Measurements from ENCODE around the gene SLC45A1.
A peak's percentile ranks its signal among the peaks of the same experiment; 100 is the strongest.

SLC45A1 gene

GRCh38 chr1:8347635-8348034 lies 29.7 kb downstream of the SLC45A1 start:
- Histone ChIP-seq H4K8ac (ENCODE audit: low read depth, low read length) (peak overlapping the region; percentile 8), H3K23ac (ENCODE audit: low read length) (no peak overlapping the region), H3K18ac (ENCODE audit: low read length) (peak overlapping the region; percentile 73), H3K4me1 (ENCODE audit: control insufficient read depth in 1 of 2, insufficient read depth in 2 of 2, low read length in 2 of 2) (peaks cover 21 to 23% of the 10 kb centered on the region in 2 experiments), H3K79me2 (ENCODE audit: control insufficient read depth, insufficient read depth, low read length, poor library complexity) (no peaks in the 10 kb centered on the region), H2AFZ (ENCODE audit: insufficient read depth, low read length, poor library complexity) (no peak overlapping the region), H3K36me3 (ENCODE audit: control insufficient read depth in 1 of 2, insufficient read depth in 2 of 2, low read length in 2 of 2) (peaks cover 4 to 9% of the 10 kb centered on the region in 2 experiments), H2BK5ac (ENCODE audit: low read depth, low read length, poor library complexity) (peak overlapping the region; percentile 25), H3K4me3 (ENCODE audit: low read depth, low read length) (no peak overlapping the region), H3K14ac (ENCODE audit: low read length) (no peak overlapping the region), H3K9ac (ENCODE audit: low read length) (no peak overlapping the region), H2BK12ac (ENCODE audit: low read length) (peak overlapping the region; percentile 68), H3K9me3 (ENCODE audit: insufficient read depth, low read depth, low read length) (no peaks in the 10 kb centered on the region), H2BK120ac (ENCODE audit: insufficient read depth, low read length, poor library complexity) (peak overlapping the region; percentile 83), H3K27ac (ENCODE audit: low read depth, low read length) (peak overlapping the region; percentile 35), H3K79me1 (ENCODE audit: low read length) (peaks cover 24% of the 10 kb centered on the region), H3K4me2 (ENCODE audit: low read length) (no peak overlapping the region), H4K12ac (ENCODE audit: low read depth, low read length) (no peak overlapping the region), H3K4ac (ENCODE audit: low read depth, low read length) (no peak overlapping the region), H4K91ac (ENCODE audit: low read depth, low read length) (peak overlapping the region; percentile 85), H3K27me3 (ENCODE audit: insufficient read depth, low read length) (no peaks in the 10 kb centered on the region), H2AK5ac (ENCODE audit: low read length) (peak overlapping the region; percentile 76)
- no CpG with 5 or more reads among the region's 15 CpGs for WGBS (ENCODE audit: extremely low coverage, insufficient coverage, insufficient read length)
- DNase-seq, result peak; percentile 79 to 84

GRCh38 chr1:8348047-8348776 lies 30.3 kb downstream of the SLC45A1 start:
- Histone ChIP-seq H3K23ac (ENCODE audit: low read length) (no peak overlapping the region), H3K27me3 (ENCODE audit: insufficient read depth, low read length) (no peaks in the 10 kb centered on the region), H3K4ac (ENCODE audit: low read depth, low read length) (peak overlapping the region; percentile 41), H3K36me3 (ENCODE audit: control insufficient read depth in 1 of 2, insufficient read depth in 2 of 2, low read length in 2 of 2) (peaks cover 5 to 14% of the 10 kb centered on the region in 2 experiments), H3K4me3 (ENCODE audit: low read depth, low read length) (no peak overlapping the region), H2BK12ac (ENCODE audit: low read length) (peak overlapping the region; percentile 68), H2AK5ac (ENCODE audit: low read length) (peak overlapping the region; percentile 76), H3K79me1 (ENCODE audit: low read length) (peaks cover 21% of the 10 kb centered on the region), H2BK120ac (ENCODE audit: insufficient read depth, low read length, poor library complexity) (peak overlapping the region; percentile 83), H3K14ac (ENCODE audit: low read length) (peak overlapping the region; percentile 67), H4K12ac (ENCODE audit: low read depth, low read length) (no peak overlapping the region), H2AFZ (ENCODE audit: insufficient read depth, low read length, poor library complexity) (no peak overlapping the region), H3K79me2 (ENCODE audit: control insufficient read depth, insufficient read depth, low read length, poor library complexity) (no peaks in the 10 kb centered on the region), H3K27ac (ENCODE audit: low read depth, low read length) (peak overlapping the region; percentile 35), H3K18ac (ENCODE audit: low read length) (peak overlapping the region; percentile 73), H3K9me3 (ENCODE audit: insufficient read depth, low read depth, low read length) (no peaks in the 10 kb centered on the region), H3K4me2 (ENCODE audit: low read length) (no peak overlapping the region), H3K9ac (ENCODE audit: low read length) (no peak overlapping the region), H3K4me1 (ENCODE audit: control insufficient read depth in 1 of 2, insufficient read depth in 2 of 2, low read length in 2 of 2) (peaks cover 19 to 21% of the 10 kb centered on the region in 2 experiments), H4K91ac (ENCODE audit: low read depth, low read length) (peak overlapping the region; percentile 85), H2BK5ac (ENCODE audit: low read depth, low read length, poor library complexity) (peak overlapping the region; percentile 25), H4K8ac (ENCODE audit: low read depth, low read length) (peak overlapping the region; percentile 43)
- DNase-seq, result peak; percentile 52 to 71
- no CpG with 5 or more reads among the region's 21 CpGs for WGBS (ENCODE audit: extremely low coverage, insufficient coverage, insufficient read length)

GRCh38 chr1:8348777-8349472 lies 31.0 kb downstream of the SLC45A1 start:
- H3K27me3 ChIP-seq (ENCODE audit: insufficient read depth, low read length), result no peaks in the 10 kb centered on the region
- no CpG with 5 or more reads among the region's 21 CpGs for WGBS (ENCODE audit: extremely low coverage, insufficient coverage, insufficient read length)
- H3K27ac ChIP-seq (ENCODE audit: low read depth, low read length), result peak overlapping the region; percentile 15
- peak overlapping the region; percentile 73 for H3K18ac ChIP-seq (ENCODE audit: low read length)
- no peak overlapping the region for H3K4ac ChIP-seq (ENCODE audit: low read depth, low read length)
- DNase-seq, result peak; percentile 87 to 94
- peak overlapping the region; percentile 68 for H2BK12ac ChIP-seq (ENCODE audit: low read length)
- no peaks in the 10 kb centered on the region for H3K9me3 ChIP-seq (ENCODE audit: insufficient read depth, low read depth, low read length)
- H2BK5ac ChIP-seq (ENCODE audit: low read depth, low read length, poor library complexity), result peak overlapping the region; percentile 25
- peak overlapping the region; percentile 85 for H4K91ac ChIP-seq (ENCODE audit: low read depth, low read length)
- peak overlapping the region; percentile 67 for H3K14ac ChIP-seq (ENCODE audit: low read length)
- H2AFZ ChIP-seq (ENCODE audit: insufficient read depth, low read length, poor library complexity), result peak overlapping the region; percentile 30
- peaks cover 17% of the 10 kb centered on the region for H3K79me1 ChIP-seq (ENCODE audit: low read length)
- H4K12ac ChIP-seq (ENCODE audit: low read depth, low read length), result no peak overlapping the region
- no peak overlapping the region for H3K4me3 ChIP-seq (ENCODE audit: low read depth, low read length)
- H3K79me2 ChIP-seq (ENCODE audit: control insufficient read depth, insufficient read depth, low read length, poor library complexity), result no peaks in the 10 kb centered on the region
- H3K9ac ChIP-seq (ENCODE audit: low read length), result no peak overlapping the region
- H4K8ac ChIP-seq (ENCODE audit: low read depth, low read length), result peak overlapping the region; percentile 43
- H3K4me1 ChIP-seq (ENCODE audit: control insufficient read depth in 1 of 2, insufficient read depth in 2 of 2, low read length in 2 of 2), result peaks cover 14% of the 10 kb centered on the region in 2 experiments
- no peak overlapping the region for H3K23ac ChIP-seq (ENCODE audit: low read length)
- peak overlapping the region; percentile 76 for H2AK5ac ChIP-seq (ENCODE audit: low read length)
- H3K4me2 ChIP-seq (ENCODE audit: low read length), result no peak overlapping the region
- no peak overlapping the region for H2BK120ac ChIP-seq (ENCODE audit: insufficient read depth, low read length, poor library complexity)
- peaks cover 11 to 21% of the 10 kb centered on the region in 2 experiments for H3K36me3 ChIP-seq (ENCODE audit: control insufficient read depth in 1 of 2, insufficient read depth in 2 of 2, low read length in 2 of 2)

- no peak overlapping the region for H2BK120ac ChIP-seq (ENCODE audit: insufficient read depth, low read length, poor library complexity)
- DNase-seq, result no peak
These were observed 31.6 kb downstream of the SLC45A1 start for GRCh38 chr1:8349473-8349865.

More at GRCh38 chr1:8349473-8349865, 31.6 kb downstream of the SLC45A1 start:
- H2BK5ac ChIP-seq (ENCODE audit: low read depth, low read length, poor library complexity), result peak overlapping the region; percentile 10
- H2AFZ ChIP-seq (ENCODE audit: insufficient read depth, low read length, poor library complexity), result no peak overlapping the region
- peaks cover 17% of the 10 kb centered on the region for H3K79me1 ChIP-seq (ENCODE audit: low read length)
- H3K9ac ChIP-seq (ENCODE audit: low read length), result no peak overlapping the region
- H2AK5ac ChIP-seq (ENCODE audit: low read length), result peak overlapping the region; percentile 35
- H3K27ac ChIP-seq (ENCODE audit: low read depth, low read length), result no peak overlapping the region
- no peak overlapping the region for H3K23ac ChIP-seq (ENCODE audit: low read length)
- WGBS (ENCODE audit: extremely low coverage, insufficient coverage, insufficient read length), result no CpG with 5 or more reads among the region's 9 CpGs
- H3K27me3 ChIP-seq (ENCODE audit: insufficient read depth, low read length), result no peaks in the 10 kb centered on the region
- H3K4me1 ChIP-seq (ENCODE audit: control insufficient read depth in 1 of 2, insufficient read depth in 2 of 2, low read length in 2 of 2), result peaks cover 14% of the 10 kb centered on the region in 2 experiments
- H4K91ac ChIP-seq (ENCODE audit: low read depth, low read length), result peak overlapping the region; percentile 44
- H3K14ac ChIP-seq (ENCODE audit: low read length), result no peak overlapping the region
- H2BK12ac ChIP-seq (ENCODE audit: low read length), result no peak overlapping the region
- H4K12ac ChIP-seq (ENCODE audit: low read depth, low read length), result no peak overlapping the region
- H3K4ac ChIP-seq (ENCODE audit: low read depth, low read length), result no peak overlapping the region
- H4K8ac ChIP-seq (ENCODE audit: low read depth, low read length), result no peak overlapping the region
- no peaks in the 10 kb centered on the region for H3K79me2 ChIP-seq (ENCODE audit: control insufficient read depth, insufficient read depth, low read length, poor library complexity)
- no peak overlapping the region for H3K4me2 ChIP-seq (ENCODE audit: low read length)
- peaks cover 13 to 23% of the 10 kb centered on the region in 2 experiments for H3K36me3 ChIP-seq (ENCODE audit: control insufficient read depth in 1 of 2, insufficient read depth in 2 of 2, low read length in 2 of 2)
- no peak overlapping the region for H3K4me3 ChIP-seq (ENCODE audit: low read depth, low read length)
- no peaks in the 10 kb centered on the region for H3K9me3 ChIP-seq (ENCODE audit: insufficient read depth, low read depth, low read length)
- no peak overlapping the region for H3K18ac ChIP-seq (ENCODE audit: low read length)

Data from trophoblast cell (in vitro differentiated cells and primary cell).